ENCODE results near the gene KATNAL1.

- TF ChIP-seq CTCF (IDR thresholded peaks at IDR 0.05; ENCODE audit: insufficient read depth, low read depth, low read length), result no peak
- TF ChIP-seq EZH2 (IDR thresholded peaks at IDR 0.05; ENCODE audit: insufficient read depth, low read length), result no peak
These were observed 51.7 kb downstream of the KATNAL1 start for GRCh38 chr13:30255696-30256095.
